ENCODE data around the gene DEPDC4.

Gene DEPDC4

GRCh38 chr12:100215209-100215608, 51.7 kb downstream of the DEPDC4 start:
- H3K9me3 ChIP-seq: no peaks in the 10 kb centered on the region
- no peak overlapping the region for H3K4me3 ChIP-seq
- no peaks in the 10 kb centered on the region for H3K27me3 ChIP-seq (ENCODE audit: low read depth)
- H3K36me3 ChIP-seq (replicated peaks): peaks cover 30% of the 10 kb centered on the region
- in situ Hi-C loops (cut with MboI; ENCODE audit: low sequenced_read_pairs): no loop called here
- no peak for DNase-seq (ENCODE audit: low spot score in 2 of 2)
- H3K4me1 ChIP-seq: no peaks in the 10 kb centered on the region

- no peak for DNase-seq (ENCODE audit: low spot score in 2 of 2)
- Histone ChIP-seq H3K4me3 (no peak overlapping the region), H3K4me1 (no peaks in the 10 kb centered on the region), H3K36me3 (replicated peaks) (peaks cover 28% of the 10 kb centered on the region), H3K27me3 (ENCODE audit: low read depth) (no peaks in the 10 kb centered on the region), H3K9me3 (no peaks in the 10 kb centered on the region)
- in situ Hi-C loops (cut with MboI; ENCODE audit: low sequenced_read_pairs): no loop called here
These were observed 52.4 kb downstream of the DEPDC4 start for GRCh38 chr12:100214518-100214917.

GRCh38 chr12:100213016-100213891, 53.6 kb downstream of the DEPDC4 start:
- H3K27me3 ChIP-seq (ENCODE audit: low read depth): no peaks in the 10 kb centered on the region
- in situ Hi-C loops (cut with MboI; ENCODE audit: low sequenced_read_pairs): no loop called here
- H3K36me3 ChIP-seq (replicated peaks): peaks cover 28% of the 10 kb centered on the region
- no peaks in the 10 kb centered on the region for H3K4me1 ChIP-seq
- no peak for DNase-seq (ENCODE audit: low spot score in 2 of 2)
- no peaks in the 10 kb centered on the region for H3K9me3 ChIP-seq
- no peak overlapping the region for H3K4me3 ChIP-seq

- Histone ChIP-seq H3K4me3 (no peak overlapping the region), H3K9me3 (no peaks in the 10 kb centered on the region), H3K27me3 (ENCODE audit: low read depth) (no peaks in the 10 kb centered on the region), H3K36me3 (replicated peaks) (peaks cover 30% of the 10 kb centered on the region), H3K4me1 (no peaks in the 10 kb centered on the region)
- DNase-seq (ENCODE audit: low spot score in 2 of 2): no peak
- in situ Hi-C loops (cut with MboI; ENCODE audit: low sequenced_read_pairs): no loop called here
These were observed 55.2 kb downstream of the DEPDC4 start for GRCh38 chr12:100211698-100212097.

GRCh38 chr12:100208834-100209233, 58.0 kb downstream of the DEPDC4 start:
- H3K36me3 ChIP-seq (replicated peaks): peaks cover 32% of the 10 kb centered on the region

GRCh38 chr12:100207311-100207710, 59.6 kb downstream of the DEPDC4 start:
- in situ Hi-C loops (cut with MboI; ENCODE audit: low sequenced_read_pairs): no loop called here
- H3K27me3 ChIP-seq (ENCODE audit: low read depth): no peaks in the 10 kb centered on the region
- peaks cover 24% of the 10 kb centered on the region for H3K36me3 ChIP-seq (replicated peaks)
- H3K9me3 ChIP-seq: no peaks in the 10 kb centered on the region
- H3K4me1 ChIP-seq: no peaks in the 10 kb centered on the region; the same call in 1 of the 2 replicates
- no peak overlapping the region for H3K4me3 ChIP-seq
- no peak for DNase-seq (ENCODE audit: low spot score in 2 of 2)

More at GRCh38 chr12:100208834-100209233, 58.0 kb downstream of the DEPDC4 start:
- no peak overlapping the region for H3K4me3 ChIP-seq
- DNase-seq (ENCODE audit: low spot score in 2 of 2): no peak
- in situ Hi-C loops (cut with MboI; ENCODE audit: low sequenced_read_pairs): no loop called here
- H3K9me3 ChIP-seq: no peaks in the 10 kb centered on the region
- H3K27me3 ChIP-seq (ENCODE audit: low read depth): no peaks in the 10 kb centered on the region
- no peaks in the 10 kb centered on the region; the same call in 1 of the 2 replicates for H3K4me1 ChIP-seq

GRCh38 chr12:100201604-100202423, 65.1 kb downstream of the DEPDC4 start:
- in situ Hi-C loops (cut with MboI; ENCODE audit: low sequenced_read_pairs): no loop called here
- Histone ChIP-seq H3K36me3 (replicated peaks) (peaks cover 4% of the 10 kb centered on the region; the same call in 1 of the 2 replicates), H3K4me1 (peaks cover 8% of the 10 kb centered on the region), H3K9me3 (no peaks in the 10 kb centered on the region), H3K4me3 (peak overlapping the region; percentile 59), H3K27me3 (ENCODE audit: low read depth) (no peaks in the 10 kb centered on the region)
- DNase-seq (ENCODE audit: low spot score in 2 of 2): peak in 1 of 2 experiments; percentile 12

- peaks cover 1% of the 10 kb centered on the region; the same call in 1 of the 2 replicates for H3K36me3 ChIP-seq (replicated peaks)
- H3K27me3 ChIP-seq (ENCODE audit: low read depth): no peaks in the 10 kb centered on the region
- DNase-seq (ENCODE audit: low spot score in 2 of 2): peak; percentile 91 to 97
- peaks cover 8% of the 10 kb centered on the region for H3K4me1 ChIP-seq
- peak within 1 kb of the TSS; percentile 59 for H3K4me3 ChIP-seq
- in situ Hi-C loops (cut with MboI; ENCODE audit: low sequenced_read_pairs): no loop called here
- no peaks in the 10 kb centered on the region for H3K9me3 ChIP-seq
These were observed 66.3 kb downstream of the DEPDC4 start, which contains the start of gene ACTR6 for GRCh38 chr12:100200463-100201181. TSS of gene ACTR6 (plus strand) at chr12:100200815. CDS start at chr12:100200852, 37 bp downstream.

GRCh38 chr12:100199347-100200149, 67.3 kb downstream of the DEPDC4 start:
- in situ Hi-C loops (cut with MboI; ENCODE audit: low sequenced_read_pairs): no loop called here
- H3K4me1 ChIP-seq: peaks cover 8% of the 10 kb centered on the region
- H3K36me3 ChIP-seq (replicated peaks): peaks cover 10% of the 10 kb centered on the region
- H3K27me3 ChIP-seq (ENCODE audit: low read depth): no peaks in the 10 kb centered on the region
- peak overlapping the region; percentile 59 for H3K4me3 ChIP-seq
- peak; percentile 38 to 87 for DNase-seq (ENCODE audit: low spot score in 2 of 2)
- no peaks in the 10 kb centered on the region for H3K9me3 ChIP-seq

- in situ Hi-C loops (cut with MboI; ENCODE audit: low sequenced_read_pairs): no loop called here
- Histone ChIP-seq H3K4me1 (peaks cover 8% of the 10 kb centered on the region), H3K9me3 (no peaks in the 10 kb centered on the region), H3K4me3 (peak overlapping the region; percentile 59), H3K36me3 (replicated peaks) (peaks cover 13% of the 10 kb centered on the region), H3K27me3 (ENCODE audit: low read depth) (no peaks in the 10 kb centered on the region)
- DNase-seq (ENCODE audit: low spot score in 2 of 2): no peak
These were observed 67.9 kb downstream of the DEPDC4 start for GRCh38 chr12:100199023-100199346.

GRCh38 chr12:100197486-100197885, 69.4 kb downstream of the DEPDC4 start:
- Histone ChIP-seq H3K27me3 (ENCODE audit: low read depth) (no peaks in the 10 kb centered on the region), H3K4me1 (peaks cover 8% of the 10 kb centered on the region), H3K36me3 (replicated peaks) (peaks cover 13% of the 10 kb centered on the region), H3K9me3 (no peaks in the 10 kb centered on the region), H3K4me3 (no peak overlapping the region)
- no peak for DNase-seq (ENCODE audit: low spot score in 2 of 2)
- in situ Hi-C loops (cut with MboI; ENCODE audit: low sequenced_read_pairs): no loop called here

- no peaks in the 10 kb centered on the region for H3K27me3 ChIP-seq (ENCODE audit: low read depth)
- no peaks in the 10 kb centered on the region for H3K9me3 ChIP-seq
- no peak for DNase-seq (ENCODE audit: low spot score in 2 of 2)
- H3K36me3 ChIP-seq (replicated peaks): peaks cover 15% of the 10 kb centered on the region
- no peaks in the 10 kb centered on the region for H3K4me1 ChIP-seq
- in situ Hi-C loops (cut with MboI; ENCODE audit: low sequenced_read_pairs): no loop called here
- H3K4me3 ChIP-seq: no peak overlapping the region
These were observed 73.8 kb downstream of the DEPDC4 start for GRCh38 chr12:100193085-100193484.
